SK-N-SH treated with all-trans-retinoic acid at 6 μM for 48 hours (cell line): ENCODE results near the gene TSR1.

Source experiments
- ATAC-seq: fragments of 200-7000 bp; cut with Tn5 transposase; 3 replicates; pipeline ENCODE4 v1.9.1; 2020; ENCODE audit warnings: mild to moderate bottlenecking, moderate library complexity
- ARNTL ChIP-seq: fragments of 450-650 bp; formaldehyde crosslinking; IDR thresholded peaks from 2 replicates; pipeline ENCODE4 v1.5.0; 2020; ENCODE audit warnings: low read depth, mild to moderate bottlenecking, moderate library complexity, borderline replicate concordance
- BACH2 ChIP-seq: fragments of 250-450 bp; sonication (Bioruptor Pico); IDR thresholded peaks from 2 replicates; pipeline ENCODE4 v1.9.0; 2021; ENCODE audit warnings: mild to moderate bottlenecking, borderline replicate concordance
- CREB5 ChIP-seq: fragments of 250-450 bp; sonication (Bioruptor Pico); IDR thresholded peaks from 2 replicates; pipeline ENCODE4 v1.5.1; 2020; ENCODE audit warnings: low read depth, mild to moderate bottlenecking, moderate library complexity
- CSDC2 ChIP-seq: fragments of 250-450 bp; sonication (Bioruptor Pico); IDR thresholded peaks from 2 replicates; pipeline ENCODE4 v1.5.0; 2020; ENCODE audit warnings: mild to moderate bottlenecking, moderate library complexity
- CSRNP3 ChIP-seq: fragments of 250-450 bp; sonication (Bioruptor Pico); IDR thresholded peaks from 2 replicates; pipeline ENCODE4 v1.5.1; 2021; ENCODE audit warnings: mild to moderate bottlenecking, moderate library complexity
- ESRRG ChIP-seq: fragments of 250-450 bp; sonication (Bioruptor Pico); IDR thresholded peaks from 2 replicates; pipeline ENCODE4 v1.6.1; 2021; ENCODE audit warnings: mild to moderate bottlenecking
- GLIS3 ChIP-seq: fragments of 250-450 bp; sonication (Bioruptor Pico); IDR thresholded peaks from 2 replicates; pipeline ENCODE4 v1.5.0; 2020; ENCODE audit warnings: mild to moderate bottlenecking, moderate library complexity
- ISL1 ChIP-seq: fragments of 250-450 bp; sonication (Bioruptor Pico); IDR thresholded peaks from 2 replicates; pipeline ENCODE4 v2.1.2; 2022; ENCODE audit warnings: mild to moderate bottlenecking, moderate library complexity
- OSR1 ChIP-seq: fragments of 250-450 bp; sonication (Bioruptor Pico); IDR thresholded peaks from 2 replicates; pipeline ENCODE4 v1.8.0; 2022; ENCODE audit warnings: moderate library complexity, mild to moderate bottlenecking, inconsistent platforms
- PATZ1 ChIP-seq: fragments of 250-450 bp; sonication (Bioruptor Pico); IDR thresholded peaks from 2 replicates; pipeline ENCODE4 v1.8.0; 2020; ENCODE audit warnings: mild to moderate bottlenecking, moderate library complexity, borderline replicate concordance
- POU6F1 ChIP-seq: fragments of 250-450 bp; sonication (Bioruptor Pico); IDR thresholded peaks from 2 replicates; pipeline ENCODE4 v1.8.0; 2021; ENCODE audit warnings: low read depth, mild to moderate bottlenecking, moderate library complexity, borderline replicate concordance
- PPARA ChIP-seq: fragments of 250-450 bp; sonication (Bioruptor Pico); IDR thresholded peaks from 2 replicates; pipeline ENCODE4 v1.5.0; 2020; ENCODE audit warnings: mild to moderate bottlenecking, borderline replicate concordance
- RARB ChIP-seq: fragments of 250-450 bp; sonication (Bioruptor Pico); IDR thresholded peaks from 2 replicates; pipeline ENCODE4 v1.8.0; 2021; ENCODE audit warnings: mild to moderate bottlenecking, moderate library complexity
- SNAI2 ChIP-seq: fragments of 250-450 bp; sonication (Bioruptor Pico); IDR thresholded peaks from 2 replicates; pipeline ENCODE4 v1.5.0; 2020; ENCODE audit warnings: mild to moderate bottlenecking, moderate library complexity
- TCF4 ChIP-seq: fragments of 250-450 bp; sonication (Bioruptor Pico); IDR thresholded peaks from 2 replicates; pipeline ENCODE4 v1.8.0; 2021; ENCODE audit warnings: mild to moderate bottlenecking, moderate library complexity, borderline replicate concordance
- TOX ChIP-seq: fragments of 250-450 bp; sonication (Bioruptor Pico); IDR thresholded peaks from 2 replicates; pipeline ENCODE4 v1.8.0; 2021; ENCODE audit warnings: mild to moderate bottlenecking, moderate library complexity, borderline replicate concordance
- ZC3H10 ChIP-seq: fragments of 250-450 bp; sonication (Bioruptor Pico); IDR thresholded peaks from 2 replicates; pipeline ENCODE4 v1.5.1; 2021; ENCODE audit warnings: mild to moderate bottlenecking, moderate library complexity
- ZFP3 ChIP-seq: fragments of 250-450 bp; sonication (Bioruptor Pico); IDR thresholded peaks from 2 replicates; pipeline ENCODE4 v1.5.0; 2020; ENCODE audit warnings: mild to moderate bottlenecking, moderate library complexity
- ZFP30 ChIP-seq: fragments of 450-650 bp; formaldehyde crosslinking; IDR thresholded peaks from 2 replicates; pipeline ENCODE4 v1.5.0; 2022; ENCODE audit warnings: mild to moderate bottlenecking, moderate library complexity
- ZNF565 ChIP-seq: fragments of 450-650 bp; formaldehyde crosslinking; conservative IDR thresholded peaks from 2 replicates; pipeline ENCODE4 v1.5.0; 2020; ENCODE audit warnings: low read depth, mild to moderate bottlenecking, moderate library complexity
- ZNF70 ChIP-seq: fragments of 450-650 bp; formaldehyde crosslinking; IDR thresholded peaks from 2 replicates; pipeline ENCODE4 v1.5.0; 2020; ENCODE audit warnings: mild to moderate bottlenecking, moderate library complexity
- ZNF8 ChIP-seq: fragments of 450-650 bp; formaldehyde crosslinking; IDR thresholded peaks from 2 replicates; pipeline ENCODE4 v1.5.0; 2020; ENCODE audit warnings: mild to moderate bottlenecking, moderate library complexity

TSR1 gene

GRCh38 chr17:2379489-2380225 lies 43.4 kb upstream of the TSR1 start:
- ATAC-seq = no peak
- TF ChIP-seq ESRRG = no peak
- TF ChIP-seq ZC3H10 = no peak
- TF ChIP-seq CREB5 (CRISPR knock-in tag) = no peak
- no peak for TF ChIP-seq PATZ1
- TF ChIP-seq PPARA (CRISPR knock-in tag) = no peak
- TF ChIP-seq SNAI2 (CRISPR knock-in tag) = no peak
- no peak for TF ChIP-seq ISL1 (CRISPR knock-in tag)
- no peak for TF ChIP-seq TOX
- TF ChIP-seq ZFP30 (CRISPR knock-in tag) = no peak
- no peak for TF ChIP-seq OSR1 (CRISPR knock-in tag)
- no peak for TF ChIP-seq POU6F1 (CRISPR knock-in tag)
- no peak for TF ChIP-seq RARB
- TF ChIP-seq CSRNP3 (CRISPR knock-in tag) = no peak
- no peak for TF ChIP-seq ARNTL
- TF ChIP-seq, all 23 proteins: peak for 0

GRCh38 chr17:2378905-2379304 lies 42.6 kb upstream of the TSR1 start:
- no peak for ATAC-seq
- TF ChIP-seq GLIS3 (CRISPR knock-in tag) (no peak), OSR1 (CRISPR knock-in tag) (no peak), PPARA (CRISPR knock-in tag) (no peak), ARNTL (no peak), PATZ1 (no peak), TOX (no peak), CSDC2 (CRISPR knock-in tag) (no peak), ZNF70 (no peak), ZC3H10 (no peak), BACH2 (CRISPR knock-in tag) (no peak), ZFP3 (CRISPR knock-in tag) (no peak), ZNF565 (CRISPR knock-in tag) (no peak), ZNF8 (CRISPR knock-in tag) (no peak), ISL1 (CRISPR knock-in tag) (no peak), TCF4 (no peak), ZFP30 (CRISPR knock-in tag) (no peak)

- no peak for ATAC-seq
- TF ChIP-seq TOX = no peak
- no peak for TF ChIP-seq CREB5 (CRISPR knock-in tag)
- TF ChIP-seq CSRNP3 (CRISPR knock-in tag) = no peak
- TF ChIP-seq ARNTL = no peak
- TF ChIP-seq PATZ1 = no peak
- no peak for TF ChIP-seq ZC3H10
- no peak for TF ChIP-seq BACH2 (CRISPR knock-in tag)
- no peak for TF ChIP-seq ISL1 (CRISPR knock-in tag)
- no peak for TF ChIP-seq ZNF8 (CRISPR knock-in tag)
- no peak for TF ChIP-seq ZNF565 (CRISPR knock-in tag)
- no peak for TF ChIP-seq PPARA (CRISPR knock-in tag)
- no peak for TF ChIP-seq ZNF70
- no peak for TF ChIP-seq SNAI2 (CRISPR knock-in tag)
- no peak for TF ChIP-seq ESRRG
- TF ChIP-seq TCF4 = no peak
- TF ChIP-seq ZFP3 (CRISPR knock-in tag) = no peak
- TF ChIP-seq OSR1 (CRISPR knock-in tag) = no peak
Measured at GRCh38 chr17:2377659-2378058, 41.4 kb upstream of the TSR1 start.
